ENCODE measurements around the gene DPP9.
"Not testable (repeated sequence)": the region's sequence is repeated elsewhere in the genome, so short reads cannot be mapped to it uniquely, and the experiment has no call there.

DPP9 gene

GRCh38 chr19:4687396-4687795 is 36.2 kb downstream of the DPP9 start:
- no peak for DNase-seq (ENCODE audit: low read depth)

- DNase-seq (ENCODE audit: low read depth), result no peak
These were observed 36.9 kb downstream of the DPP9 start for GRCh38 chr19:4686700-4687099.

DNA sequence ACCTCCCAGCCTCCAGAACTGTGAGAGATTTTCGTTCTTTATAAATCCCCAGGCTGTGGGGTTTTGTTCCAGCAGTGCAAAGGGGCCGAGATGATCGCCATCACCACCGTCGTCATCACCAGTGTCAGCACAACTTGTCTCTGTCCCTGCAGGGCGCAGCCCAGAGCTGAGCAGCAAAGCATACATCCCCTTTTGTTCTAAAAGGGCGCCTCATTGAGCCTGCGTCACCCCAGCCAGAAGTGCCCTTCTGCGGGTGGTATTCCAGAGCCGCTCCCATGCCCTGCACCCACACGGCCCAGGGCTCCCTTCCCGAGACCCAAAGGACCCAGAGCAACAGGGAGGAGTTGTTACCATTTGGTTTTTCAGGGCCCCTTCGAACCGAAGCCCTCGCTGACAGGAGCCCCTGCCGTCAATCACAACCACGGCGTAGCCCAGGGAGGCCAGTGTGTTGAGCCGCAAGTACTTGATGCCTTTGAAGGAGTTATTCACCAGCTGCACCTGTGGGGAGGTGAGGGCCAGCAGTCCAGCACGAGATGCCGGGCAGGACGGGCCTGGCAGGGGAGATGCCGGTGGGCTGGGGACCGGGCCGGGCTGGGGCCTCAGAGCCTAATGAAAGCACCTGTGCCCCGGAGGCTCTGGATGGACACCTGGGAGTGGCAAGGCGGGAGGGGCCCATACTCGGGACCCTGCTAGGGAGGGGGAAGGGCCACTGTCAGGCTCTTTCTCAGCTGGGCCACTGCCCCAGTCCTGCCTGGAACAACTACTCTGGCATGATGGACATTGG is 39.1 kb downstream of the DPP9 start:
- no peak for DNase-seq (ENCODE audit: low read depth)

GRCh38 chr19:4682417-4683200 is 41.0 kb downstream of the DPP9 start:
- no peak for DNase-seq (ENCODE audit: low read depth)

- not testable (repeated sequence) for DNase-seq (ENCODE audit: low read depth)
These were observed 43.6 kb downstream of the DPP9 start for GRCh38 chr19:4680021-4680420.

- no peak for DNase-seq (ENCODE audit: low read depth)
These were observed 44.5 kb downstream of the DPP9 start for GRCh38 chr19:4678881-4679790.

DNA sequence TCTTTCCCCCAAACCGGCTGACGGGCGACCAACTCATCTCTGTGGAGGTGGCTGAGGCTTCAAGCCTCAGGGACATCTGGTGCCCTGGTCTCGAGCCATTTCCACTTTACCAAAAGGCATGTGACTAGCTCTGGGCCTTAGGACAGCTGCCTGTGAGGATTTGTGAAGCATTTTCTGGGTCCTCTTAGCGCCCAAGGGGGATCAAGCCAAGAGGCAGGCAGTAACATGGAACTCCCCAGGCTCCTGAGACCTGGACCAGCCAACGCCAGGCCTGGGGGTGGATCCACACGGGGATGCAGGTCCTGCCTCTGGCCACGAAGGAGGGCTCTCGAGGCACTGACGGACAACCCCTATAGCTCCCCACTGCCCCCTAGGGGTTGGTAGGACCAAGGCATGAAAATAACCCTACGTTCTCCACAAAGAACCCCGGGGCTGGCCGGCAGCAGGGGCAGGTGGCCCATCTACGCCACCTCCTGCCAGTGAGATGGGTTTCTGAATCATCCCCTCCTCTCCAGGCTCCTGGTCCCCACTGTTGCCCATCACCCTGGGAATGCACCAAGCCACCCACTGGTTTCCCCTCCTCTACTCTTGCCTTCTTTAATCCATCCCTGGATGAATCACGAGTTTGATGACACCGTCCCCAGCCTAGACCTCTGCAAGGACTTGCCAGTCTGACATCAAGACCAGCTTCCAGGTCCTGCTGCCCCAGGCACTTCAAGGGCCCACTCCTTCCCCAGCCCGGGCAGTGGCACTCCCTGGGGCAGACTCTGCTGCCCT is 46.5 kb downstream of the DPP9 start:
- no peak for DNase-seq (ENCODE audit: low read depth)

- no peak for DNase-seq (ENCODE audit: low read depth)
These were observed 48.3 kb downstream of the DPP9 start for GRCh38 chr19:4675346-4675745.

DNA sequence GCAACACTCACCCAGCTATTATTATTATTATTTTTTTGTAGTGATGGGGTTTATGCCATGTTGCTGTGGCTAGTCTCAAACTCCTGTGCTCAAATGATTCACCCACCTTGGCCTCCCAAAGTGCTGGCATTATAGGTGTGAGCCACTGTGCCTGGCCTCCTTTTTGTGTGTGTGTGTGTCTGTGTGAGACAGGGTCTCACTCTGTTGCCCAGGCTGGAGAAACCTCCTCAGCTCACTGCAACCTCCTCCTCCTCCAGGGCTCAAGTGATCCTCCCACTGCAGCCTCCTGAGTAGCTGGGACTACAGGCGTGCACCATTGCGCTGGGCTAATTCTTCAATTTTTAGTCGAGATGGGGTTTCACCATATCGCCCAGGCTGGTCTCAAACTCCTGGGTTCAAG is 49.9 kb downstream of the DPP9 start:
- DNase-seq (ENCODE audit: low read depth), result no peak

- no peak for DNase-seq (ENCODE audit: low read depth)
These were observed 50.4 kb downstream of the DPP9 start for GRCh38 chr19:4673216-4673615.

GRCh38 chr19:4671185-4671851 is 52.3 kb downstream of the DPP9 start:
- no peak for DNase-seq (ENCODE audit: low read depth)

- peak; percentile 89 for DNase-seq (ENCODE audit: low read depth)
These were observed 53.7 kb downstream of the DPP9 start, which contains the start of gene MYDGF for GRCh38 chr19:4669723-4670480. MYDGF (minus strand) TSS chr19:4670342; CDS start chr19:4670334, 8 bp downstream.

- DNase-seq (ENCODE audit: low read depth), result no peak
These were observed 59.0 kb downstream of the DPP9 start for GRCh38 chr19:4664642-4665041.

DNA sequence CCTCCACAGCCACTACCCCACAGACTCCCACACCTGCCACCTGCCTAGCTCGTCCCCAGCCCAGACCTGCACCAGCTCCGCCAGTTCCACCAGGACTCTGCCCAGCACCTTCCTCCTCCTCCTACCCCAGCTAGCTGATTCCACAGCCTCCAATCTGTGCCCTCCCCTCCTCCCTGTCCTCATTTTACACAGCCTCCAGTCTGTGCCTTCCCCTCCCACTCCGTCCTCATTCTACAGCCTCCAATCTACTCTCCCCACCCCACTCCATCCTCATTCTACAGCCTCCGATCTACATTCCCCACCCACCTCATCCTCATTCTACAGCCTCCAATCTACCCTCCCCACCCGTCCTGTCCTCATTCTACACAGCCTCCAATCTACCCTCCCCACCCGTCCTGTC is 60.8 kb downstream of the DPP9 start:
- DNase-seq (ENCODE audit: low read depth), result no peak

DNA sequence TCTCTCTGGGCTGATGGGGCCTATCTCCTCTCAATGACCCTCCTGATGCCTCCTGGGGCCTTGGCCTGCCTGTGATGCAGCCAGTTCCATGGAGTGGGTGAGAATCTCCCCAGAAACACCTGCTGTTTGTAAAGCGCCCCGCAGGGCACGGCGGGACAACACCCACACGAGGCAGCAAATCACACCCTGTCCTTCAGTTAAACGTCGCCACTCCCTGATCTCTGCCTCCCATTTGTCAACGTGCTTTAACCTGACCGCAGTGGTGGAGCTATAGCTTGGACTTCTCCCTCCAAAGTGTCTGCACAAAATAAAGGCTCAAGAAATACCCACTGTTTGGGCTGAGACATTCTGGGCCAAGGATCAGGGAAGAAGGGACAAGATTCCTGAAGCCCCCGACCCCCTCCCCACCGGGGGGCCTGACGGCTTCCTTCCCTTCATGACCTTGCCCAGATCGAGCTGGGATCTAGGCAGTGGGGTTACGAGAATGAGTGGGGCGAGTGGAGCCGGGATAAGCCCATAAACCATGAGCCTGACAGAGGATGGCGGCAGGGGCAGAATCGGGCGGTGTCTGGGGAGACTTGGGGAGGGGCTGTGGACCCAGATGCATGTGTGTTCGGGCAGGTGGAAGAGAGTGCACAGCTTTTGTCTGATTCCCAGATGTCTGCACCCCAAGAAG is 61.5 kb downstream of the DPP9 start:
- no peak for DNase-seq (ENCODE audit: low read depth)

- no peak for DNase-seq (ENCODE audit: low read depth)
These were observed 62.6 kb downstream of the DPP9 start for GRCh38 chr19:4660993-4661392.

DNA sequence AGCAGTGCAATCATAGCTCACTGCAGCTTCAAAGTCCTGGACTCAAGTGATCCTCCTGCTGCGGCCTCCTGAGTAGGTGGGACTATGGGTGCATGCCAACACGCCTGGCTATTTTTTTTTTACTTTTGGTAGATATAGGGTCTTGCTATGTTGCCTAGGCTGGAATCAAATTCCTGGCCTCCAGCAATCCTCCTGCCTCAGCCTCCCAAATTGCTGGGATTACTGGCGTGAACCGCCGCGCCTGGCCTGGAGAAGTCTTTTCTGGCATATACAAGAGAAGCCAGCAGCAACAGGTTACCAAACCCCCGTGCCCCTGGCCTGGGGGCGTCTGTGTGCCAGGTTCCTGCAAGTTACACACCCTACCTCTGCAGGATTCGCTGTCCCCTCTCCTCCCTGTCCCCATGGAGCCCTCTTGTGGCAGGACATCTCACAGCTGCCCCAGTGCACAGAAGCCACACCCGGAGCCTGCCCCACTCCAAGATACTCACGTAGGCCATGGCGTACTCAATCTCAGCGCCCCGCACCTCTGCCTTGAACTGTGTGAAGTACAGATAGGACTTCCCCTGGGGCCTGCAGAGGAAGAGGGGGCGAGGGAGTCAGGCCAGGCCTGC is 63.4 kb downstream of the DPP9 start:
- DNase-seq (ENCODE audit: low read depth), result no peak

- no peak for DNase-seq (ENCODE audit: low read depth)
These were observed 65.8 kb downstream of the DPP9 start for GRCh38 chr19:4657835-4658234.

GRCh38 chr19:4657262-4657661 is 66.4 kb downstream of the DPP9 start:
- DNase-seq (ENCODE audit: low read depth), result no peak

Measured in stimulated activated CD4-positive, alpha-beta T cell treated with anti-CD3 and anti-CD28 coated beads, Interleukin-2, amount 100 ng/mL, for 4 hours (primary cell).